ENCODE data around the gene PCNT. TPM values are rescaled to one million over a fixed set of nuclear protein-coding genes. Genes with fewer than 3 reads are reported as not detected.

The PCNT gene
- total and polyA plus RNA-seq, 2 of the 4 experiments (the other 2 are of a cell fraction): 10.0 to 19.4 TPM

DNA sequence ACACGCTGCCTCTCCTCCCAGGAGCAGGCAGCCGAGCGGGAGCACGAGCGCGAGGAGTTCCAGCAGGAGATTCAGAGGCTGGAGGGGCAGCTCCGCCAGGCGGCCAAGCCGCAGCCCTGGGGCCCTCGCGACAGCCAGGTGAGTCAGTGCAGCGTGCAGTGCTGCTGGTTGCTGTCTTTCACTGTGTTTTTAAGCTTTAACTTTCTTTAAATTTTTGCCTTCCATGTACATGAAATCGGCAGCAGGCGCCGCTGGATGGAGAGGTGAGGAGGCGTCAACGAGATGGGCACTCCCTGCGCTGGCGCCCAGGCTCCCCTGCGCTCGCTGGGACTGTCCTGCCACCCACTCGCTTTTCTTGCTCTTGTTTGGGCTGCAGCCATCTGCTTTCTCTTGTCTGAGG lies 74.0 kb downstream of the PCNT start:
- Histone ChIP-seq H2AK5ac (ENCODE audit: low read depth, low read length) (no peak overlapping the region), H3K27ac (ENCODE audit: insufficient read depth, low read length) (no peak overlapping the region), H3K4ac (ENCODE audit: low read depth, low read length) (no peak overlapping the region), H4K20me1 (ENCODE audit: insufficient read depth, low read length) (no peaks in the 10 kb centered on the region), H4K8ac (ENCODE audit: low read depth in 2 of 2, low read length in 2 of 2) (no peak overlapping the region), H3K9ac (ENCODE audit: low read depth, low read length) (no peak overlapping the region), H3K4me3 (ENCODE audit: insufficient read depth, low read depth, low read length) (no peak overlapping the region), H3K36me3 (ENCODE audit: control insufficient read depth, insufficient read depth, low read length) (peaks cover 52% of the 10 kb centered on the region), H3K9me1 (ENCODE audit: insufficient read depth, low read length) (no peaks in the 10 kb centered on the region), H3K18ac (ENCODE audit: low read depth, low read length) (no peak overlapping the region), H2BK120ac (ENCODE audit: low read depth, low read length) (no peak overlapping the region), H3K56ac (ENCODE audit: extremely low read depth, insufficient read depth, low read length) (no peak overlapping the region), H2AFZ (replicated peaks; ENCODE audit: low read length, poor library complexity) (no peak overlapping the region), H4K91ac (ENCODE audit: insufficient read depth, low read depth, low read length) (no peak overlapping the region), H2BK15ac (ENCODE audit: low read depth, low read length) (no peak overlapping the region), H2BK5ac (ENCODE audit: low read depth, low read length, poor library complexity, severe bottlenecking) (no peak overlapping the region), H3K79me1 (ENCODE audit: low read depth in 1 of 2, low read length in 2 of 2) (peaks cover 7 to 14% of the 10 kb centered on the region in 2 experiments; a peak in 3 of 4 replicates), H4K5ac (ENCODE audit: low read depth, low read length) (no peak overlapping the region), H3K23ac (ENCODE audit: low read depth, low read length) (no peak overlapping the region), H2AK9ac (replicated peaks; ENCODE audit: low read depth, low read length, poor library complexity) (no peak overlapping the region), H3K4me2 (ENCODE audit: low read depth, low read length) (no peak overlapping the region), H3K14ac (replicated peaks; ENCODE audit: low read depth, low read length) (no peak overlapping the region), H2BK20ac (ENCODE audit: low read depth, low read length) (no peak overlapping the region), H3K9me3 (ENCODE audit: control insufficient read depth, insufficient read depth, low read length) (no peaks in the 10 kb centered on the region), H3K4me1 (ENCODE audit: control insufficient read depth, insufficient read depth, low read length) (no peaks in the 10 kb centered on the region), H3K27me3 (ENCODE audit: control insufficient read depth, insufficient read depth, low read length) (no peaks in the 10 kb centered on the region)
- in situ Hi-C loops (cut with MboI; ENCODE audit: low sequenced_read_pairs): no loop called here
- WGBS, 2 experiments (ENCODE audit: extremely low coverage in 2 of 2, insufficient read length in 1 of 2): 97% methylated on average over 10 of the region's 22 CpGs; no CpG with 5 or more reads in 1 of the 2 experiments
- no peak for ATAC-seq (ENCODE audit: low read depth)
- no peak for DNase-seq
- dilution Hi-C loops (cut with HindIII; ENCODE audit: low sequenced_read_pairs, unreplicated experiment): no loop called here
- POLR2A ChIA-PET (ENCODE audit: unreplicated experiment): no interaction called here
- BruUV-seq (replicated peaks): no TSS peak
- intact Hi-C loops (cut with micrococcal nuclease): no loop called here
- TF ChIP-seq CEBPB (IDR thresholded peaks at IDR 0.05; ENCODE audit: low read depth, low read length): no peak
- CTCF ChIA-PET: no interaction called here
